ENCODE results near the gene LARGE1.

LARGE1 gene

GRCh38 chr22:33913188-33913587 lies 7.1 kb downstream of the LARGE1 start:
- no peak for DNase-seq

GRCh38 chr22:33909911-33910310 lies 10.4 kb downstream of the LARGE1 start:
- DNase-seq = no peak

GRCh38 chr22:33909075-33909458 lies 11.2 kb downstream of the LARGE1 start:
- DNase-seq = no peak

GRCh38 chr22:33908171-33909074 lies 11.9 kb downstream of the LARGE1 start:
- no peak for DNase-seq

- no peak for DNase-seq
These were observed 13.3 kb downstream of the LARGE1 start for GRCh38 chr22:33906954-33907353.

GRCh38 chr22:33906475-33906874 lies 13.8 kb downstream of the LARGE1 start:
- DNase-seq = no peak

GRCh38 chr22:33903012-33903411 lies 17.3 kb downstream of the LARGE1 start:
- DNase-seq = no peak

GRCh38 chr22:33902073-33902472 lies 18.2 kb downstream of the LARGE1 start:
- no peak for DNase-seq

GRCh38 chr22:33898121-33898520 lies 22.2 kb downstream of the LARGE1 start:
- no peak for DNase-seq

- DNase-seq = no peak
These were observed 22.8 kb downstream of the LARGE1 start for GRCh38 chr22:33897448-33897835.

GRCh38 chr22:33896575-33897447 lies 23.5 kb downstream of the LARGE1 start:
- no peak for DNase-seq

GRCh38 chr22:33896154-33896553 lies 24.1 kb downstream of the LARGE1 start:
- no peak for DNase-seq

- no peak for DNase-seq
These were observed 24.8 kb downstream of the LARGE1 start for GRCh38 chr22:33895444-33895843.

GRCh38 chr22:33894515-33894914 lies 25.8 kb downstream of the LARGE1 start:
- DNase-seq = no peak

GRCh38 chr22:33894036-33894435 lies 26.2 kb downstream of the LARGE1 start:
- no peak for DNase-seq

- no peak for DNase-seq
These were observed 26.8 kb downstream of the LARGE1 start for GRCh38 chr22:33893512-33893911.

GRCh38 chr22:33891992-33892391 lies 28.3 kb downstream of the LARGE1 start:
- no peak for DNase-seq

- DNase-seq = no peak
These were observed 28.8 kb downstream of the LARGE1 start for GRCh38 chr22:33891455-33891854.

GRCh38 chr22:33889748-33890147 lies 30.5 kb downstream of the LARGE1 start:
- DNase-seq = no peak

GRCh38 chr22:33888821-33889220 lies 31.5 kb downstream of the LARGE1 start:
- DNase-seq = no peak

- no peak for DNase-seq
These were observed 33.1 kb downstream of the LARGE1 start for GRCh38 chr22:33887173-33887572.

GRCh38 chr22:33886696-33887095 lies 33.6 kb downstream of the LARGE1 start:
- DNase-seq = no peak

GRCh38 chr22:33884829-33885228 lies 35.4 kb downstream of the LARGE1 start:
- DNase-seq = no peak

Measured in NCI-H446 treated with DMSO at 0.1 percent for 48 hours (cell line).